Lower leg skin (tissue), 4 donors: ENCODE data around the gene TBC1D24. TPM values are rescaled to one million over a fixed set of nuclear protein-coding genes. Genes with fewer than 3 reads are reported as not detected.

Experiments
- DNase-seq, 2 donors: peaks; one replicate each; pipeline ENCODE4 v3.0.0-alpha.2; 2019; ENCODE audit warnings: low spot score in 2 of 2
- H3K4me3 ChIP-seq: fragments of 200-600 bp; sonication (generic); 2 replicates; pipeline ENCODE4 v1.5.1; 2017; ENCODE audit warnings: mild to moderate bottlenecking, low read depth; ENCODE audit not compliant: poor library complexity, severe bottlenecking
- CTCF ChIP-seq, 3 donors: fragments of 450-650 bp; IDR thresholded peaks; one replicate each; pipeline ENCODE4 v1.5.1; 2016; ENCODE audit warnings: antibody characterized with exemption in 3 of 3, mild to moderate bottlenecking in 3 of 3, moderate library complexity in 2 of 3
- POLR2A ChIP-seq, 2 donors: fragments of 450-650 bp; IDR thresholded peaks; one replicate each; pipeline ENCODE4 v1.6.1; 2016 to 2017; ENCODE audit warnings: antibody characterized with exemption in 2 of 2, mild to moderate bottlenecking in 1 of 2, moderate library complexity in 1 of 2
- WGBS, 2 donors: methylation state at CpG; one replicate each; pipeline ENCODE4 v1.1.5; 2018; 5-methylcytosine and 5-hydroxymethylcytosine counted together
- intact Hi-C: fragments of 100-400 bp; cut with DNase I; formaldehyde crosslinking; loops from one replicate; pipeline ENCODE4 v1.15.0; 2023; ENCODE audit warnings: low total_unique reads
- total RNA-seq, 4 donors: library from RNA; depleted of rRNA; stranded (reverse); fragments of >200 nt; gene quantifications; one replicate each; pipeline ENCODE4 v1.1.0, GENCODE V29; 2016

TBC1D24 gene
- total RNA-seq, 4 donors from 2014 or later, result 12.1 to 19.1 (median 15.3) TPM

GRCh38 chr16:2472885-2473445, 2.0 kb upstream of the TBC1D24 start:
- no peak for DNase-seq
- 87% methylated on average over 13 to 14 of the region's 14 CpGs for WGBS, 2 donors
- intact Hi-C loops, result no loop called here
- TF ChIP-seq POLR2A (IDR thresholded peaks at IDR 0.05) (no peak), CTCF (IDR thresholded peaks at IDR 0.05) (no peak)
- no peak overlapping the region for H3K4me3 ChIP-seq

- no peak for DNase-seq
- TF ChIP-seq CTCF (IDR thresholded peaks at IDR 0.05), result no peak
- H3K4me3 ChIP-seq, result no peak overlapping the region
- intact Hi-C loops, result no loop called here
- WGBS, 2 donors, result 7 to 8% methylated on average over 25 to 31 of the region's 49 CpGs
Observed at GRCh38 chr16:2473446-2473926, 1.4 kb upstream of the TBC1D24 start.

GRCh38 chr16:2473999-2474876, 689 bp upstream of the TBC1D24 start:
- intact Hi-C loops, result no loop called here
- no peak for TF ChIP-seq CTCF (IDR thresholded peaks at IDR 0.05)
- peak in 1 of 2 donors; percentile 64 for TF ChIP-seq POLR2A (IDR thresholded peaks at IDR 0.05)
- peak overlapping the region; percentile 51 for H3K4me3 ChIP-seq
- DNase-seq, result no peak
- 0% methylated on average over 40 to 56 of the region's 100 CpGs for WGBS, 2 donors

GRCh38 chr16:2475413-2476344, 752 bp downstream of the TBC1D24 start:
- WGBS, 2 donors, result 20 to 38% methylated on average over 15 to 31 of the region's 55 CpGs
- TF ChIP-seq CTCF (IDR thresholded peaks at IDR 0.05), result no peak
- no peak for TF ChIP-seq POLR2A (IDR thresholded peaks at IDR 0.05)
- no peak for DNase-seq
- H3K4me3 ChIP-seq, result peak overlapping the region; percentile 51
- intact Hi-C loops, result no loop called here

GRCh38 chr16:2476345-2476720, 1.4 kb downstream of the TBC1D24 start:
- DNase-seq, result no peak
- WGBS, 2 donors, result 82 to 94% methylated on average over 9 of the region's 9 CpGs
- TF ChIP-seq POLR2A (IDR thresholded peaks at IDR 0.05) (no peak), CTCF (IDR thresholded peaks at IDR 0.05) (no peak)
- intact Hi-C loops, result no loop called here
- no peak overlapping the region for H3K4me3 ChIP-seq
